DND-41 (cell line): Measurements from ENCODE around the gene PTPRK.

Experiments
- EZH2 ChIP-seq: IDR thresholded peaks from 3 replicates; pipeline ENCODE4 v1.6.1; 2012; ENCODE audit warnings: borderline replicate concordance, low read depth, mild to moderate bottlenecking, moderate library complexity, low read length, inconsistent platforms; ENCODE audit not compliant: severe bottlenecking
- TF ChIP-seq, protein P1 (sequence below): IDR thresholded peaks from 2 replicates; pipeline ENCODE4 v1.5.1; 2012; ENCODE audit warnings: borderline replicate concordance, low read length, moderate library complexity, mild to moderate bottlenecking; ENCODE audit not compliant: poor library complexity, severe bottlenecking; ENCODE audit errors: extremely low read depth

DNA sequence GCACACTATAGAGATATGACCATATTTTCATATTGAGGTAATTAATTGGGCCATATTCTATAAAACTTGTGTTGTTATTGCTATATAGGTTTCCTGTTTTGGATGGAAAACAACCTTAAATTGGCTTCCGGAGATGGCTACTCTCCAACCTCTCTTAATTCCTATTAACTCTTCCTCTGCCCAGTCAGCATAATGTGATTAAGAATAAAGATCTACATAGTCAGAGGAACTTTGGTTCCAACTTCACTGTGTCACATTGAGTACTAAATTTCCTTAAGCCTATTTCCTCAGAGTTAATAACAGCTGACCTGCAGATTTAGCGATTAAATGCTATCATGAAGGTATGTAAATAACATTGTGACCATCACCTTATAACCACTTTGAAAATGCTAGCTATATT is 67.7 kb downstream of the PTPRK start:
- TF ChIP-seq, protein P1, sequence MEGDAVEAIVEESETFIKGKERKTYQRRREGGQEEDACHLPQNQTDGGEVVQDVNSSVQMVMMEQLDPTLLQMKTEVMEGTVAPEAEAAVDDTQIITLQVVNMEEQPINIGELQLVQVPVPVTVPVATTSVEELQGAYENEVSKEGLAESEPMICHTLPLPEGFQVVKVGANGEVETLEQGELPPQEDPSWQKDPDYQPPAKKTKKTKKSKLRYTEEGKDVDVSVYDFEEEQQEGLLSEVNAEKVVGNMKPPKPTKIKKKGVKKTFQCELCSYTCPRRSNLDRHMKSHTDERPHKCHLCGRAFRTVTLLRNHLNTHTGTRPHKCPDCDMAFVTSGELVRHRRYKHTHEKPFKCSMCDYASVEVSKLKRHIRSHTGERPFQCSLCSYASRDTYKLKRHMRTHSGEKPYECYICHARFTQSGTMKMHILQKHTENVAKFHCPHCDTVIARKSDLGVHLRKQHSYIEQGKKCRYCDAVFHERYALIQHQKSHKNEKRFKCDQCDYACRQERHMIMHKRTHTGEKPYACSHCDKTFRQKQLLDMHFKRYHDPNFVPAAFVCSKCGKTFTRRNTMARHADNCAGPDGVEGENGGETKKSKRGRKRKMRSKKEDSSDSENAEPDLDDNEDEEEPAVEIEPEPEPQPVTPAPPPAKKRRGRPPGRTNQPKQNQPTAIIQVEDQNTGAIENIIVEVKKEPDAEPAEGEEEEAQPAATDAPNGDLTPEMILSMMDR = no peak
- TF ChIP-seq EZH2 = no peak
